NB4 (cell line): ENCODE results near the gene STAG1.

Experiments
- DNase-seq: peaks from one replicate; pipeline ENCODE4 v3.0.0; 2010; ENCODE audit warnings: low read depth
- H3K4me3 ChIP-seq: one replicate; pipeline ENCODE4 v1.5.1; 2011; ENCODE audit warnings: mild to moderate bottlenecking, low read depth, low read length, moderate library complexity
- CTCF ChIP-seq: IDR thresholded peaks from one replicate; pipeline ENCODE4 v1.5.1; 2012; ENCODE audit warnings: low read depth, low read length
- MAX ChIP-seq: IDR thresholded peaks from 2 replicates; pipeline ENCODE4 v1.6.1; 2011; ENCODE audit warnings: low read depth, low read length
- MYC ChIP-seq: IDR thresholded peaks from 2 replicates; pipeline ENCODE4 v1.6.1; 2011; ENCODE audit warnings: low read depth, low read length
- POLR2A ChIP-seq: IDR thresholded peaks from 2 replicates; pipeline ENCODE4 v1.6.1; 2011; ENCODE audit warnings: mild to moderate bottlenecking; ENCODE audit not compliant: insufficient read length; ENCODE audit errors: extremely low read depth

Gene STAG1

GRCh38 chr3:136735103-136735502 lies 17.1 kb downstream of the STAG1 start:
- TF ChIP-seq POLR2A (no peak), CTCF (no peak), MYC (no peak), MAX (no peak)
- no peak overlapping the region for H3K4me3 ChIP-seq
- DNase-seq: no peak

GRCh38 chr3:136734382-136735070 lies 17.7 kb downstream of the STAG1 start:
- peak; percentile 21 for DNase-seq
- no peak overlapping the region for H3K4me3 ChIP-seq
- no peak for TF ChIP-seq POLR2A
- TF ChIP-seq CTCF: peak; percentile 24
- no peak for TF ChIP-seq MAX
- TF ChIP-seq MYC: no peak

GRCh38 chr3:136733317-136733833 lies 18.8 kb downstream of the STAG1 start:
- H3K4me3 ChIP-seq: no peak overlapping the region
- DNase-seq: no peak
- TF ChIP-seq MYC (no peak), POLR2A (no peak), CTCF (no peak), MAX (no peak)

DNA sequence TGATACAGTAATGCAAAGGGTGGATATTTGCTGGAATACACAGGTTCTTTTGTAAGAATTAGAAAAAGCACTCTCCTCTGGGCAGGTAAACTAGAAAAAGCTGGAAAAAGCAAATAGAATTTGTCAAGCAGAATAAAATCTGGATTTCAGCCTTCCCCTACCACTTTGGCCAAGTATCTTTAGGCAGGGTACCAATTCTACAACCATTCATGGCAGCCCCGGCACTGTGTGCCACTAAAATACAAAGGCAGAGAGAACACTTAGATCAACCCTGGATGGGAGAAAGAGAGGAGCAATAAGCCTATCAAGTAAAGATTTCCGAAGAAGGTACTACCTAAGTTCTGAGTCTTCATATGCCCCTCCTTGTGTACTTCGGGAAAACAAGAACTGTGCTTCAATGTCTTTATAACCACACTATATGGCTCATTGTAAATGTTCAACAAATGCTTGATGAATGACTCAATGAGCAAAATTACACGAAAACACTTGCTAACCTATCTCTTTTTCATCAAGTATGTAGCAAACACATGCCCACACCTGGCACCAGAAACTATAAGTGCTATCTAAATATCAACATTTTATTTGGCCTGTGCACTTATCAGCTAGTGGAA lies 20.8 kb downstream of the STAG1 start:
- H3K4me3 ChIP-seq: no peak overlapping the region
- no peak for TF ChIP-seq POLR2A
- no peak for TF ChIP-seq CTCF
- TF ChIP-seq MAX: no peak
- no peak for TF ChIP-seq MYC
- DNase-seq: no peak

DNA sequence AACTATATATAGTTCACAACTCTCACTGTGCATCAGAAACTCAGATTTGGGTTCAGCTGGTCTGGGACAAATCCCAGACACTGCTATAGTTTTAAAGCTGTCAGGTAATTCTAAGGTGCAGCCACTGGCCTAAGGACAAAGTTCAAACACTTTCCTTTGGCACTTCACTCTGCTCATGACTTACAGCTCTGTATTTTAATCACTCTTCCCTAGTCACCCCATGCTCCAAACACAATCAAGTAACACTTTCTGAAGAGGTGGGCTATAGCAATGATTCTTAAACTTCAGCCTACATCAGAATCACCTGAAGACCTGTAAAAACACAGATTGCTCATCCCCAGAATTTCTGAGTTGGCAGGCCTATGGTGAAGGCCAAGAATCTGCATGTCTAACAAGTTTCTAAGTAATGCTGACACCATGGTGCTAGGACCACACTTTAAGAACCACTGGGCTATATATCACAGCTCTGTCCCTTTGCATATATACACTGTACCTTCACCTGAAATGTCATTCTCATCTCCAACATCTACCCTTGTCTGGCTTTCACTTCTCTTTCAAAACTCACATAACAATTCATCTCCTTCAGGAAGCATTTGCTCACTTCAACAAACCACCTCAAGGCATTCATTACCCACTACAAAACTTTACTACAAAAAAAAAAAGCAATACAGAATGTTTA lies 21.4 kb downstream of the STAG1 start:
- no peak for TF ChIP-seq POLR2A
- TF ChIP-seq MYC: no peak
- no peak for TF ChIP-seq CTCF
- no peak for TF ChIP-seq MAX
- no peak for DNase-seq
- H3K4me3 ChIP-seq: no peak overlapping the region
